ENCODE results near the gene DRD4.

The DRD4 gene

DNA sequence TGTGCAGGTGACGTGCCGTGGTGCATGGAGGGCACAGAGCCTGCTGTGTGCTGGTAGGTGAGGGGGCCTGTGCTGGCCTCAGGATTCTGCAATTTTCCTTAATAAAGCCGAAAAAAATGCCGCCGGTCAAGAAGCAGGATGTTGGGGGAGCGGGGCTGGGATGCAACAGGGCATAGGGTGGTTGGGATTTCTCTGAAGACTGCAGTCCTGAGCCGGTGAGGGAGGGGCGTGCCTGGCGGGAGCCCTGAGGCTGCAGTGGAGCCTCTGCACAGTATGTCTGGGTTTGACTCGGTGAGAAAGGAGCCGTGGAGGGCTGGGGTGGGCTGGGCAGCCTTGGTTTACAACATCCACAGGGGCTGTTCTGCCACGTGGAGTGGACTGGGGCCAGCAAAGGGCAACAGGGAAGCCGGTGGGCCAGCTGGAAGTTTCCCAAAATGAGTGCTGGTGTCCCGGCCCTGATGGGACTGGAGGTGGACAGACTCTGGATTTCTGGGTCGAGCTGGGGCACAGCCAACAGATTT lies 13.7 kb upstream of the DRD4 start:
- no peak for DNase-seq

DNA sequence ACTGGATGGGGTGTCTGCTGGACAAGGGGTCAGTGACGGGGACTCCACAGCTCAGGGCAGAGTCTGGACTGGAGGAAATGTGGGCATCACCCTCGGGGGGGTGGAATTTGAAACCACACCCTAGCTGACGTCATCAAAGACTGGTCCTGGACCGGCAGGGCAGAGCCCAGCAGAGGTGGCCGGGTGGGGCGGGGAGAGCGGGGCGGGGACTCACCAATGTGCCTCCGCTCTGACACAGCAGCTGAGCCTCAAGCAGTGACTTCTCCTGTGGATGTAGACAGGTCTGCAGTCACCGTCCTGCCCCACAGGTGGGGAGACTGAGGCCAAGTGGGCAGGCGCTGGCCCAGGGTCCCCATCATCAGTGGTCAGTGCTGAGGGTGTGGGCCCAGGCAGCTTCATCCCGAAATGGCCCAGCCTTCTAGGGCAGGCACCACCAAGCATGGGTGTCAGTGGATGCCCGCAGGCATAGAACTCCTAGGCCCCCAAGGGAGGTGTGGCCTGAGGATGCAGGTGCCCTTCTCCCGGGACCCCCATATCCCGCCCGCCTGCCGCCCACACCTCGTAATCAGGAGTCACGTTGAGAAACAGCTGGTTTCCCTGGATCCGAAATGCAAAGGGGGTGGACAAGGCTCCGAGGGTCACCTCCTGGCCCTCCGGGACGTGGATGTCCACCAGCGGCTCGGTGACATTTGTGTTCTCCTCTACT lies 12.9 kb upstream of the DRD4 start:
- no peak for DNase-seq

- no peak for DNase-seq
Observed at GRCh38 chr11:624705-625635, 12.1 kb upstream of the DRD4 start, which contains the start of gene CDHR5. Gene CDHR5 (minus strand): TSS chr11:624955. CDS start chr11:624902, 53 bp downstream.

- DNase-seq, result no peak
Observed at GRCh38 chr11:625636-626268, 11.3 kb upstream of the DRD4 start.

- no peak for DNase-seq
Observed at GRCh38 chr11:626475-627307, 10.4 kb upstream of the DRD4 start, which contains the start of gene SCT. Gene SCT (minus strand): TSS chr11:627181. CDS start chr11:627143, 38 bp downstream.

GRCh38 chr11:627308-627576 lies 9.8 kb upstream of the DRD4 start:
- DNase-seq, result no peak

DNA sequence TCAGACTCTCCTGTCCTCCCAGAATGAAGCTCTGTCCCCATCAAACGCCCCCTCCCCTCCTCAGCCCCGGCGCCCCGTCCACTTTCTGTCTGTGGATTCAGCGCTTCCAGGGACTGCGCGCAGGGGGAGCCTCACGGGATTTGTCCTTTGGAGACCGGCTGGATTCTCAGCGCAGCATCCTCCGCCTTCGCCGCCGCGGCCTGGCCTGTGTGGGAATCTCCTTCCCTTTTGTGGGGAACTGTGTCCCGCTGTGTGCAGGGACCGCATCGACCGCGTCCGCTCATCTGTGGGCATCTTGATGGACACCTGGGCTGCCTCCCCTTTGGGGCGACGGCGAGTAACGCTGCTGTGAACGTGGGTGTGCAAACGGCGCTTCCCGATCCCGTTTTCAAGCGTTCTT lies 9.0 kb upstream of the DRD4 start:
- no peak for DNase-seq

DNA sequence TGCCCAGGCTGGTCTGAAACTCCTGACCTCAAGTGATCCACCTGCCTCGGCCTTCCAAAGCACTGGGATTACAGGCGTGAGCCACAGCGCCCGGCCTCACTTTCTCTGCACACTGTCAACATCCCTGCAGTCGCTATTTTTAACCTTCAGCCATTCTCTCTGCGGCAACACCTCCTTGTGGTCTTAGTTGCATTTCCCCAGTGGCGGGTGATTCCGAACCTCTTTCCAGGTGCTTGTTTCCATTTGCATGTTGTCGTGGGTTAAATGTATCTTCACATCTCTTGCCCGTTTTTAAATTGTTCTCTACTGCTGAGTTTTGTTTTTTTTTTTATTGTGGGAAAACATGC lies 7.9 kb upstream of the DRD4 start:
- DNase-seq, result peak; percentile 56

GRCh38 chr11:630871-631270 lies 6.2 kb upstream of the DRD4 start:
- no peak for DNase-seq

GRCh38 chr11:635945-636510 lies 1.0 kb upstream of the DRD4 start:
- no peak for DNase-seq

GRCh38 chr11:637333-637592 lies 194 bp downstream of the DRD4 start:
- no peak for DNase-seq

DNA sequence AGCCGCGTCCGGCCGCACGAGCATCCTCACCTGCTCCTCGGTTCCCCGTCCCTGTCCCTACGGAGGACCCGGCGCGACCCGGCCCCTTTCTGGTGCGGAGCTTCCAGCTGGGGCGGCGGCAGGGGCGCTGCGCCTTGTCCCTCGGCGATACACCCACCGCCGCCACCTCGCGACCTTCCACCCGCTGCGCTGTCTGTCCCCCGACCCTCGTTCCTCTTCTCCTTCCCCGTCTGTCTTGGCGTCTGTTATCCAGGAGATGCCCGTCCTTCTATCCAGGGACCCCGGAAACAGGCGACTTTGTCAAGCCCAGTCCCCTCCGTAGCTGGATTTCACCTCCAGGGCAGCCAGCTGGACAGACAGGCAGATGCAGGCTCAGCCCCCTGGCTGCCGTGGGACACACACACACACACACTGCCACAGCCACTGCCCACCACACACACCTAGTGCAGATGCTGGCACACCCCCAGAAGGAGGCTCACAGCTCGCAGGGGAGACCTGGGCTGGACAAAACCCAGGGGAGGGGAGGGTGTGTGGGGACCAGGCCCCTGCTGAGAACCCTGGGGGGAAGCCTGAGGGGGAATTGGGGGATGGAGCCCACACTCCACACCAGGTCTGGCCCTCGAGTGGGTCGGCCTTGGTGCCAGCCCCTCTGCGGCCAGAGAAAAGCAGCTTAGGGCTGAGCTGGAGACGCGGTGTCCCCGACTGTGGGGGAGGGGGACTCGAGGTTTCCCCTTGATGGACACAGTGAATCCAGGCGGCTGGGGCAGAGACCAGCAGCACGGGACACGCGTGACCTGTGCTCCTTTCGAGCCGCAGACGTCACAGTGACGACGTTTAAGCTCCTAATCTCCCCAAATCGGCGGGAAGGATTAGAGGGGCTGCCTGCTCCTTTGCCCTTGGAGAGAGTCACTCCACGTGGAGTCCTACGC lies 788 bp downstream of the DRD4 start:
- DNase-seq, result no peak

DNA sequence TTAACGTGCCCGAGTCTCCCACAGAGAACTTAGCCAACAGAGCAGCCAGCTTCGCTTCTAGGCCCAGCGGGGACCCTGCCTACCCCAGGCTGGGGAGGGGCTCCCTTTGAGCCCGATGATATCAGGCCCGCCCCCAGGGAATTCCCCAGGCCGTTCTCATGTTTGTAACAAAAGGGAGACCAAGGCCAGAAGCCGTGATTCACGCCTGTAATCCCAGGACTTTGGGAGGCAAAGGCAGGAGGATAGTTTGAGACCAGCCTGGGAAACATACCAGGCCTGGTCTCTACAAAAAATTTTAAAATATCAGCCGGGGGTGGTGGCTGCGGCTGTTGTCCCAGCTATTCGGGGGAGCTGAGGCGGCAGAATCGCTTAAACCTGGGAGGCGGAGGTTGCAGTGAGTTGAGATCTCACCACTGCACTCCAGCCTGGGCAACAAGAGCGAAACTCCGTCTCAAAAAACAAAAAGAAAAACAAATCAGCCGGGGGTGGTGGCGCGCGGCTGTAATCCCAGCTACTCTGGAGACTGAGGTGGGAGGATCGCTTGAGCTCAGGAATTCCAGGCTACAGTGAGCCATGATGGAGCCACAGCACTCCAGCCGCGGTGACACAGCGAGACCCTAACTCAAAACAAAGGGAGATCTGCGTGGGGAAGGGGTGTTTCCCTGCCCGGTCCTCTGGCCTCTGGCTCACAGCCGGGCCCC lies 1.7 kb downstream of the DRD4 start:
- no peak for DNase-seq

- no peak for DNase-seq
Observed at GRCh38 chr11:639332-639955, 2.4 kb downstream of the DRD4 start.

DNA sequence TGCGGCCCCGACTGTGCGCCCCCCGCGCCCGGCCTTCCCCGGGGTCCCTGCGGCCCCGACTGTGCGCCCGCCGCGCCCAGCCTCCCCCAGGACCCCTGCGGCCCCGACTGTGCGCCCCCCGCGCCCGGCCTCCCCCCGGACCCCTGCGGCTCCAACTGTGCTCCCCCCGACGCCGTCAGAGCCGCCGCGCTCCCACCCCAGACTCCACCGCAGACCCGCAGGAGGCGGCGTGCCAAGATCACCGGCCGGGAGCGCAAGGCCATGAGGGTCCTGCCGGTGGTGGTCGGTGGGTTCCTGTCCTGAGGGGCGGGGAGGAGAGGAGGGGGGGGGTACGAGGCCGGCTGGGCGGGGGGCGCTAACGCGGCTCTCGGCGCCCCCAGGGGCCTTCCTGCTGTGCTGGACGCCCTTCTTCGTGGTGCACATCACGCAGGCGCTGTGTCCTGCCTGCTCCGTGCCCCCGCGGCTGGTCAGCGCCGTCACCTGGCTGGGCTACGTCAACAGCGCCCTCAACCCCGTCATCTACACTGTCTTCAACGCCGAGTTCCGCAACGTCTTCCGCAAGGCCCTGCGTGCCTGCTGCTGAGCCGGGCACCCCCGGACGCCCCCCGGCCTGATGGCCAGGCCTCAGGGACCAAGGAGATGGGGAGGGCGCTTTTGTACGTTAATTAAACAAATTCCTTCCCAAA lies 3.1 kb downstream of the DRD4 start:
- peak; percentile 23 for DNase-seq

DNA sequence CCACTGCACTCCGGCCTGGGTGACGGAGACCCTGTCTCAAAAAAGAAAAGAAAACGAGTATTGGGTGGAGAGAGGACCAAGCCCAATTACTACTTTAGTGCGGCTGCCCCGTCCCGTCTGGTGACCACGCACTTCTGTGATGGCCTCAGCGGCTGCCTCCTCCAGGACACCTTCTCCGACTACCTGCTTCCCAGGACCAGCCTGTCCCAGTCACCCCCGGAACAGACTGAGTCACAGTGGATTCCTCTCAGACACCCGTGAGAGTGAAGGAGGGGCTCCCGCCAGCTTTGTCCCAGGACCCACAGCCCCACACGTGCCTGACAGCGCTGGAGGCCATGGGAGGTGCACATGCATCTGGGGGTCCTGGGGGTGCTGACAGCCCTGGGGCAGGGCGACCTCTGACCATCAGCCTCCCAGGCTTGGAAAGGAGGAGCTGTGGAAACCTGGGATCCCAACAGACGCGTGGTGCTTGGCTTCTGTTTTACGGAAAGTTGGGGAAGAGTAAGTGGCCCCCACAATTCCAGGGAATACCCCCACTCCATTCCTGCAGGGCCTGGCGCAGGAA lies 4.8 kb downstream of the DRD4 start:
- DNase-seq, result no peak

DNA sequence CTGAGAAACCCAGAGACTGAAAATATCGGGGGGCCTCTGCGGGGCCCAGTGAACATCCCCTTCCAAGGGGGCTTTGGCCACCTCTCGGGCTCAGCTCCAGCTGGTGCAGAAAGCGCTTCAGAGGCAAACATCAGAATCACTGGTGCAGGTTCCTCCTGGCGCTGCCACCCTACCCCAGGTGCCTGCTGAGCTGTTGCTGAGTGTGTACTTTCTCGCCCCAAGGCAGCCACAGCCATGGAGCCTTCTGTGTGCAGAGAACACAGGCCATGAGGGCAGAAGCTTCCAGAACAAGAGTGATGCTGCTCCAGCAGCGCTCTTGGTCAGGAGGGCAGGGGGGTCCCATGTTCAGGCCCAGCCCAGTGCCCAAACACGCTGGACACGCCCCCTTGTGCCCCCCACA lies 6.3 kb downstream of the DRD4 start:
- DNase-seq, result no peak

DNA sequence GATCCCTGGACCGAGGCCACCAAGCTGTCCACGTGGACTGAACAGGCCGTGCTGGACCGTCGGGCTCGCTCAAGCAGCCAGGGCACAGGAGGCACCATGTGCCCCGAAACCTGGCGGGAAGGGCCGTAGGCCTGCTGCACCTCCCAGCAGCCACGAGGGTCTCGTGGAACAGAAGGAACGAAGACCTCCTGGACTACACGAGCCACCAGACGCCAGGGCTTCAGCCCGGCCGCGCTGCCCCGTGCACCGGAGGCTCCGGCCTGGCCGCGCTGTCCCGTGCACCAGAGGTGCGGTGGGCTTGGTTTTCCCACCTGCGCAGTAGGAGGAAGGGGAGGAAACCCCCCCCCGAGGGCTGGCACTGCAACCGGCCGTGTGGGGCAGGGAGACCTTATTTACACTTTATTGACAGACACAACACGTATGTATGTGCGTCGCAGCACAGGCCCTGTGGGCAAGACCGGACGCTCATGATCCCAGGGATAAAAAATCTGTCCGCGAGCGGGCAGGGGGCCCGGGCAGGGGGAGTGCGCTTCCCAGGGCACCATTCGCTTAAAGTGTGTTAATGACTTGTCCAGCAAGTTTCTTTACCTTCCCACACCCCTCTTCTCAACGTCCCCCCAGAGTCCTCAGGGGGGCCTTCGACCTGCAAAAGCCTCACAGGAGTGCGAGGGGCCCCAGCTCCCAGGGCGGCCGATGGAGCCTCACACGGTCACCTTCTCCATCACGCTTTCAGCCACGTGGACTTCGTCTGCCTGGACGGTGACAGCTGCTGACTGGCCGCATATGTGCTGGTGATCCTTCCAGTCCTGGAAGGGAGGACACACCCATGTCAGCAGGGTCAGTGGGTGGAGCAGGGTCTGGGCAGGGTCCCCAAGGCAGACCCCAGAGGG lies 7.0 kb downstream of the DRD4 start:
- DNase-seq, result no peak

All from CD4-positive, alpha-beta T cell treated with Interferon gamma for 1 hour (primary cell).